NT2/D1 (cell line): ENCODE data around the gene GRHPR.

ENCODE experiments used
- SUZ12 ChIP-seq: IDR thresholded peaks from 2 replicates; pipeline ENCODE4 v1.6.1; 2011; ENCODE audit not compliant: insufficient read length, insufficient read depth; ENCODE audit errors: extremely low read depth
- YY1 ChIP-seq: IDR thresholded peaks from 2 replicates; pipeline ENCODE4 v1.6.1; 2011; ENCODE audit not compliant: insufficient read length, insufficient read depth
- ZNF274 ChIP-seq: IDR thresholded peaks from 2 replicates; pipeline ENCODE4 v1.6.1; 2011; ENCODE audit warnings: mild to moderate bottlenecking, low read depth, low read length

DNA sequence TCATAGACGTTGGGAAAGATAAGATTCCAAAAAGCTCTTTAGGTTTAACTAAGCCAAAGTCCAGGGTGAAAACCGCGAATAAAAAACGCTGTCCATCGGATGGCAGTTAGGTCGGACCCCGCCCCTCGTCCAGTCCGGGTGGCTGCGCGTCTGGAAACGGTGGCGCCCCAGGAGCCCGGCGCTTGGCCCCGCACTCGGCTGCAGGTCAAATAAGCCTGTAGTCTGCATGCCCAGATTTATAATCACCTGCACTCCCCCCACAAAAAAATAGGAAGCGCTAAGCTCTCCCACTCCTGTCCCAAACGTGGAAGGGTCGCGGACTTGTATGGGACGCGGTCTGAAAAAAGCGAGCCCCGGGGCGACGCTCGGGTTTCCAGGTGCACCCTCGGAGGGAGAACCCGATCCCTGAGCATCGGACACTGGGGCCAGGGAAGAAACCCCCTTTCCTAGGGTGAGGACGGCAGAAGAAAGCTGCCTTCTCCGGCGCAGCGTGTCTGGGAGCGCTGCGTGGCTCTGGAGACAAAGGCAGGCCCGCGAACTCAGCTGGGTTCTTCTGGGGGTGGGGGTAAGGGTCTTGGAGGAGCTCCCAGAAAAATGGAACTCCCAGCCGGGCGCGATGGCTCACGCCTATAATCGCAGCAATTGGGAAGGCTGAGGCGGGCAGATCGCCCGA is 43.7 kb downstream of the GRHPR start:
- no peak for TF ChIP-seq ZNF274
- no peak for TF ChIP-seq YY1
- no peak for TF ChIP-seq SUZ12
